ENCODE results near the gene NACC2.

GRCh38 chr9:136085815-136086212 is 9.3 kb downstream of the NACC2 start:
- TF ChIP-seq CTCF (IDR thresholded peaks at IDR 0.05; ENCODE audit: insufficient read depth, low read depth, low read length) (no peak), EZH2 (IDR thresholded peaks at IDR 0.05; ENCODE audit: insufficient read depth, low read length) (no peak)

Data from astrocyte (in vitro differentiated cells and primary cell).